Loucy (cell line): Measurements from ENCODE around the gene TSPAN32.

Experiments used
- EZH2phosphoT487 ChIP-seq: fragments of 200-600 bp; IDR thresholded peaks from 2 replicates; pipeline ENCODE4 v1.6.1; 2018; ENCODE audit warnings: antibody characterized with exemption, mild to moderate bottlenecking, moderate library complexity, borderline replicate concordance
- TF ChIP-seq, protein P1 (sequence below): fragments of 200-600 bp; sonication (generic); conservative IDR thresholded peaks from 2 replicates; pipeline ENCODE4 v1.5.1; 2014; ENCODE audit warnings: mild to moderate bottlenecking, antibody characterized with exemption, low read length

DNA sequence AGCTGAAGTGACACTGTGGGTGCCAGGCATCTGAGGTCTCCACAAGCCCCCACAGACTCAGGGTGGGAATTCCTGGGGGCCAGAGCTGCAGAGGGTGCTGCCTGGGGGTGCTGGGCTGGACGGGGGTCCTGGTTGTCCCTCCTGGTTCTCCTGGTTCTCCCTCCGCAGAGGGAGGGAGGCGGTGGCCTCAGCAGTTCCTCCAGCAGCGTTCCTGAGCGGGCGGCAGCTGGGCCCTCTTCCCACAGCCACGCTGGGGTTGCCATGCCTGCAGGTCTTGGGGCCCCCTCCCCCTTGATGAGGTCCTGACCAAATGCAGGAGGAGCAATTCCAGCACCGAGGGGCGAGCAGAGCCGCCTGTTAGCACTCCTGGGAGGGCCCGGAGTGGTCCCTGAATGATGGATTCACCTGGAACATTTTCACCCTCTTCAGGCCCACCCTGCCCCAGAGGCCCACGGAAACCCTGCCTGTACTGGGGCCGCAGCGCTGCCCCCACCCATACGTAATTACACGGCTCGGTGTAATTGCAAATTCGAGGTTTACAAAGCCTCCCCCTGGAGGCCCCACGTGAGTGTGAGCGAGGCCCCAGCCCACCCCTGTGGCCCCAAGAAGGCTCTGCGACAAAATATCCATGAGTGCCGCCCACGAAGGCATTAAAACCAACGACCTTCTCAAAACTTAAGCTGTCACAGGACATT is 730 bp upstream of the TSPAN32 start:
- TF ChIP-seq, protein P1, sequence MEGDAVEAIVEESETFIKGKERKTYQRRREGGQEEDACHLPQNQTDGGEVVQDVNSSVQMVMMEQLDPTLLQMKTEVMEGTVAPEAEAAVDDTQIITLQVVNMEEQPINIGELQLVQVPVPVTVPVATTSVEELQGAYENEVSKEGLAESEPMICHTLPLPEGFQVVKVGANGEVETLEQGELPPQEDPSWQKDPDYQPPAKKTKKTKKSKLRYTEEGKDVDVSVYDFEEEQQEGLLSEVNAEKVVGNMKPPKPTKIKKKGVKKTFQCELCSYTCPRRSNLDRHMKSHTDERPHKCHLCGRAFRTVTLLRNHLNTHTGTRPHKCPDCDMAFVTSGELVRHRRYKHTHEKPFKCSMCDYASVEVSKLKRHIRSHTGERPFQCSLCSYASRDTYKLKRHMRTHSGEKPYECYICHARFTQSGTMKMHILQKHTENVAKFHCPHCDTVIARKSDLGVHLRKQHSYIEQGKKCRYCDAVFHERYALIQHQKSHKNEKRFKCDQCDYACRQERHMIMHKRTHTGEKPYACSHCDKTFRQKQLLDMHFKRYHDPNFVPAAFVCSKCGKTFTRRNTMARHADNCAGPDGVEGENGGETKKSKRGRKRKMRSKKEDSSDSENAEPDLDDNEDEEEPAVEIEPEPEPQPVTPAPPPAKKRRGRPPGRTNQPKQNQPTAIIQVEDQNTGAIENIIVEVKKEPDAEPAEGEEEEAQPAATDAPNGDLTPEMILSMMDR, result no peak
- no peak for TF ChIP-seq EZH2phosphoT487
